HG02981 (cell line): Measurements from ENCODE around the gene TBC1D8.

Experiments used
- ATAC-seq: cut with Tn5 transposase; IDR thresholded peaks from one replicate; pipeline ENCODE4 v1.9.1; 2021; ENCODE audit warnings: mild to moderate bottlenecking, moderate library complexity; ENCODE audit not compliant: unreplicated experiment

TBC1D8 gene

DNA sequence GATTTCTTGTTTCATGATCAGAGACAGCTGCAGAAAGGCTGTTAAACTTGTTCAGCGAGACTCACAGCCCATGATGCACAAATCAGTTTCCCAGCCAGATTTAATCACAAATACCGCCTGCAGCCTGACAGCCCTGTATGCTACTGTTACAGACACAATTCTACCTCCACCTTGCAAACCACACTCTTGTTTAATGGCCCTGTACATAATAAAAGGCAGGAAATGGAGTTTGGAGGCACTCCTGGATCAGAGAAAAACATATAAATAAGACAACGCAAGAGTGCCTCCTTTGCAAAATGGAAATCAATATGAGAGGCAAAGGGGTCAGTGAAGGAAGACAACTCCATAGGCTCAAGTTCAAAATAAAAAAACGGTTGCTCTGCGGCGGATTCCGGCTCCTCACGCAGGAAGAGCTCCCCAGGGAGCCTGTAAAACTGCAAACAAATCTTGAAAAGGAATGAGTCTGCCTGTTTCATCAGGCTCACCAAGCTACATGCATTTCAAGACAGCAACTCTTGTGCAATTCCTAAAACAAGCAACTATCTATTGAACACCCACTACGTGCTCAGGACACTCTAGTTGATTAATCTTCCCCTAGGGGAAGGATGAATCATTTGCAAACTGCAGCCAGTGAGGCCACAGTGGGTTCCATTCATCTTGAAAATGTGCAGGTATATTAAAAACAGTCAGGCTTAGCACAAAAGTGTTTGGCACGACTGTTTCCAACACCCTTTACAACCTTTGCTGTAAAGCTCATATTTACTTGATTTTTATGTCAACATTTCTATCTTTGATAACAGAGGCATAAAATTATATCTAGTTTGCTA, 37.5 kb downstream of the TBC1D8 start:
- ATAC-seq: no peak

DNA sequence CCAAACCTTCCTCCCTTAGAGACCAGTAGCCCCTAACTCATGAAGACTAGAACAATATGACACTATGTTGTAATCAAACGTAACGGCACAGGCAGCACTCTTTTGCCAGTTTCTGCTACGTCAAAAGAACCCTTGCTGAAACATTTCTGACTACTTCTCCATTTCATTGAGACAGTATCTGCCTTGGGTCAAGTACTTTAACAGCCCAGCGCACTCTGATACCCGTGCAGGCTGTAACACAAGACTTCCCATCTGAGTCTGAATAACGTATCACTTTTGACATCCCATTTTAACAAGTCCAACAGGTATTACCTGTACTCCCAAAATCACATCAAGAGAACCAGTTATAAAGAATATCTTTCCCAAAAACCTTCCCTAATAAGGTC, 38.4 kb downstream of the TBC1D8 start:
- ATAC-seq: no peak

DNA sequence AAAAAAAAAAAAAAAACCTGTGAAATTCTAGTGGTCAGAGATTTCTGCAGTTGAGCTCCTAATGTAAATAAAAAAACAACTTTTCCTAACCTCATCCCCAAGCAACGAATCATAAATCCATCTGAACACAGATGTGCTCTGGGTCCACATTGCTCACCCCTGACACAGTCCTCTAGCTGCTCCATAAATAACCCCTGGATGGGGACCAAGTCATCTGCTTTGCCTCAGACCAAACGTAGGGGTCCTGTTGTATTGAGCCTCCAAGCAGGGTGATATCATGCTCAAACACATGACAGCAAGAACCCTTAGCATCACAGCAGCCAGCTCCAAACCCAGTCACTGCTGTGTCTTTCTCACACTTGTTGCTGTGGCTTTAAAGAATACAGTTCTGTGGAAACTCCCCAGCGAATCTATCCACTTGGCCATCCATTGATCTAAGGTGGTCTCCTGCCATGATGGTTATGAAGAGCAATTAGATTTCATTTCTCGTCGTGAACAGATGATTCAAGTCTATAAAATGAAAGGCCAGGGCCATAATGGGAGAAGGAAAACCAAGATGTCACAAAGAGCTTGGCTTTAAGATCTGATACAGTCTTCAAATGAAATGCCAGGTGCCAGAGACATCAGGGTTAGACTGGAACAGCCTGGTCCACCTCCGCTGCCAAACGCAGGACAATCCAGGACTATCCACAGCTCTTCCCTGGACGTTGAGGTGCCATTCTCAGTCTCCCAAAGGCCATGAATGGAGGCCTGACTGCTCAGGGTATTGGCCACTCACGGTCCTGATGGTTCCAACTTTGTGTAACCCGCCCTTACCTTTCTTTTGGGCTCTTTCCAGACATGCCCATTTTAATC, 39.0 kb downstream of the TBC1D8 start:
- no peak for ATAC-seq

DNA sequence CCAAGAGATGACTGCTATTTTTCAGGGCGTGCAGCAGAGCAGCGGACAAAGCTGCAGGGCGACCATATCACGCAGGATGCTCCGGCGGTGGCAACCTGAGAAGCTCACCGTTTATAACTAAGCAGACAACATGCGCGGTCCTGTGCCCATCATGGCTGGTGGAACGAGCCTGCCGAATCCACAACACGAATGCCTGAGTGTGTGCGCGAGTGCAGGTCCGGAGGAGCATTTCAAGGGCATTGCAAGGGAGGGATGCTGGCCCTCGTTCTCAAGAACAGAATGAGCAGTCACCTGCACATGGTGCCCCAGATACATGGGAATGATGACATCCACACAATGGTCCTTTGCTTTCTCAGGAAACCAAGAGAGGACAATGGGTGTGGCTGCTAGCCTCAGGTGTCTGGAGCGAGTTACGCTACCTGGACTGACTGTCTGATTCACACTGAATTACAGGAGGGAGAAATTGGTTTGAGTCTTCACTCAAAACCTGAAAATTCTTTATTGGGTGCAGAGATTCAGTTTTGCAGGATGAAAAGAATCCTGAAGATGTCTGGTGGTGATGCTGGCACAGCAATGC, 39.8 kb downstream of the TBC1D8 start:
- no peak for ATAC-seq

DNA sequence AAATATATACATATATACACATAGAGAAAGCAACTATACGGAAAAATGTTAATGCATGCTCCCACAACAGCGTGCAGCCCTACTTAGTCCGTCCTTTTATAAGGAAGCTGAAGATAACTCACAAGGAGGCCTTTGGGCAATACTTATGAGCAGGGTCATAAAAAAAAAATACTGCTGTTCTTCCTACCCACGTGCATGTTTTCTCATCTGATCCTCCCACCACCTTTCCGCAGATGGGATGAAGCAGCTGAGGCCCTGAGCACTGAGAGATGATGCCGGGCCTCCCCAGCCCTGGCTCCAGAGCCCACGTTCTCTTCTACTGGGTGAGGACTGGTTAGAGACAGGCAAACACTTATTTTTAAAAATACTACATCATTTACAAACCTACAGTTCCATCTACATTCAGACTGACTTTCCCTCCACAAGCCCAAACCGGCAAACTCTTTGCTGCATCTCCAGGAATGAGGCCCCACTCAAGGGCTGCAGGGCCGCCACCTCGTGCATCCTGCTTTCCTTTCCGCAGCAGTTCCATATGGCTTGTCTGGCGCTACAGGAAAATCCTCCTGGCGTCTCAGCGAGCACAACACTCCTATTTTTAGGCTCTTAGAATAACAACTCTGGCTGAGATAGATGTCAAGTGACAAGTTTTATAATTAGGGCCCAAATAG, 41.6 kb downstream of the TBC1D8 start:
- ATAC-seq: no peak

DNA sequence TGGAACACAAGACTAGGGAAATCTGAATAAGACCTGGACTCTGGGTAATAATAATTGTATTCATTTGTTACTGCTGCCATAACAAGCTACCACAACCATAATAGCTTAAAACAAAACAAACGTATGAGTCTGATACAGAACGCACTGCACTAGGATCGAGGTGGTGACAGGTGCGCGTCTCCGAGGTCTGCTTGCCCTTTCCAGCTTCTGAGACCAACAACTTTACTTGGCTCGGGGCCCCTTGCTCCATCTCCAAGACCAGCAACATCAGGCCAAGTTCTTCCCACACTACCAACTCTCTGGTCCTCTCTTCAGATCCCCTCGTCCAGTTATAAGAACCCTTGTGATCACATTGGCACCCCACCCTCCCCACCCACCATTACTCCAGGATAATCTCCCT, 42.8 kb downstream of the TBC1D8 start:
- no peak for ATAC-seq

DNA sequence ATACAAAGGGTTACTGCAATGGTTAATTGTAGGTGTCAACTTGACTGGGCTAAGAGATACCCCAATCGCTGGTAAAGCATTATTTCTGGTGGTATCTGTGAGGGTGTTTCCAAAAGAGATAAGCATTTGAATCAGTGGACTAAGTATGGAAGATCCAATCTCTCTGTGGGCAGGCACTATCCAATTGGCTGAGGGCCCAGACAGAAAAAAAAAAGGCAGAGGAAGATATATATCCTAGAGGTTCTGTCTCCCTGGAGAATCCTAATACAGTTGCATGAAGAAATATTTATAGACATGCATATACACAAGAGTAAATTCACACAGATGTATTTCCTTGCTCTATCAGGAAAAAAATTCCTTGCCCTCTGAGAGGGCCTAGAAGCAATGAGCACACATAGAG, 43.9 kb downstream of the TBC1D8 start:
- ATAC-seq: no peak

DNA sequence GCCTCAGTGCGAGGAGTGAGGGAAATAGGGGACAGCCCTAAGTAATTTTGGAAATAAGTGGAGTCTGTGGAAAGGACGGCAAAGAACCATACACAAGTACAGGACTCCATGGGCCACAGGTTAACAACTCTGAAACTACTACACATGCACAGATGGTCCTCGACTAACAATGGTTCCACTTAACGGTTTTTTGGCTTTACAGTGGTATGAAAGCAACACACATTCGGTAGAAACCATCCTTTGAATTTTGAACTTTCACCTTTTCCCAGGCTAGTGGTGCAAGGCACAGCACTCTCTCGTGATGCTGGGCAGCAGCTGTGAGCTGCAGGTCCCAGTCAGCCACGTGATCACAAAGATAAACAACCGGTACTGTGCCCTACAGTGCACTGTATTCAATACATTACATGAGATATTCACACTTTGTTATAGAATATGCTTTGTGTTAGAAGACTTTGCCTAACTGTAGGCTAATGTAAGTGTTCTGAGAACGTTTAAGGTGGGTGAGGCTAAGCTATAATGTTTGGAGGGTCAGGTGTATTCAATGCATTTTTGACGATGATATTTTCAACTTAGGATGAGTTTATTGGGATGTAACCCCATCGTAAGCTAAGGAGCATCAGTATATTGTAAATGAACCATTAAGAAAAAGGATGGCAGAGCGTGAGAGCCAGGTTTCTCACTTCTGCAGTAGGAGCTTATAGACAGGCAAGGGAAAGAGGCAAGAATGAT, 44.6 kb downstream of the TBC1D8 start:
- no peak for ATAC-seq

DNA sequence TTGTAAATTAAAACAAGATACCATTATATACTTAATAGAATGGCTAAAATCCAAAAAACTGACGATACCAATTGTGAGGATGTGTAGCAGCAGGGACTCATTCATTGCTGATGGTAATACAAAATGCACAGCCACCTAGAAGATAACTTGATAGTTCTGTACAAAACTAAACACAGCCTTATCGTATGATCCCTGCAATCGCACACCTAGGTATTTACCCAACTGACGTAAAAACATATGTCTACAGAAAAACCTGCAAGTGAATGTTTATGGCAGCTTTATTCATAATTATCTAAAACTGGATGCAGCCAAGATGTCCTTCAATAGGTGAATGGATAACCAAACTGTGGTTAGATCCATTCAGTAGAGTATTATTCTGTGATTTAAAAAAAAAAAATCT, 45.5 kb downstream of the TBC1D8 start:
- no peak for ATAC-seq

DNA sequence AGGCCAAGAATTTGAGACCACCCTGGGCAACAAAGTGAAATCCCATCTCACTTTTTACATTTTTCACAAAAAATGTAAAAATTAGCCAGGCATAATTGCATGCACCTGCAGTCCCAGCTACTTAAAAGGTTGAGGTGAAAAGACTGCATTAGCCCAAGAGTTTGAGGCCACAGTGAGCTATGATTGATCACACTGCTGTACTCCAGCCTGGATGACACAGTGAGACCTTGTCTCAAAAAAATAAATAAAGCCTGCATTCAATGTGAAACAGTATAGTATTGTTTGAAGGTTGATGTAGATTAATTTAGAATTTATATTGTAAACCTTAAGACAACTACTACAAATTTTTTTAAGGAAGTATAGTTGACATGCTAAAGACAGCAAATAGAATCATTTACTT, 53.5 kb downstream of the TBC1D8 start:
- no peak for ATAC-seq

DNA sequence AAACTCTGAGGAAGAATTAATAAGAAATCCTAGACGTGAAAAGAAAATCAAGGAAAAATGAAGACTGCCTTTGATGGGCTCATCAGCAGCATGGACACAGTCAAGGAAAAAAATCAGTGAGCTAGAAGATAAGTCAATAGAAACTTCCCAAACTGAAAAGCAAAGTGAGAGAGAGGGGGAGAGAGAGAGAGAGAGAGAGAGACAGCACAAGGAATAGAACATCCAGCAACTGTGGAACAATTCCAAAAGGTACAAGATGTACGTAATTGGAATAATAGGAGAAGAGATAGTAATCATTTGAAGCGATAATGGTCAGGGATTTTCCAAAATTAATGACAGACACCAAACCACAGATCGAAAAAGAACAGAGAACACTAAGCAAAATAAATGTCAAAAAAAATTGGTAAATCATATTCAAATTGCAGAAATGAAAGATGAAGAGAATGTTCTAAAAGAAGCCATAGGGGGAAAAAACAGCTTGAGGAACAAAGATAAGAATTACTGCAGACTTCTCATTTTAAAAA, 54.5 kb downstream of the TBC1D8 start:
- no peak for ATAC-seq

DNA sequence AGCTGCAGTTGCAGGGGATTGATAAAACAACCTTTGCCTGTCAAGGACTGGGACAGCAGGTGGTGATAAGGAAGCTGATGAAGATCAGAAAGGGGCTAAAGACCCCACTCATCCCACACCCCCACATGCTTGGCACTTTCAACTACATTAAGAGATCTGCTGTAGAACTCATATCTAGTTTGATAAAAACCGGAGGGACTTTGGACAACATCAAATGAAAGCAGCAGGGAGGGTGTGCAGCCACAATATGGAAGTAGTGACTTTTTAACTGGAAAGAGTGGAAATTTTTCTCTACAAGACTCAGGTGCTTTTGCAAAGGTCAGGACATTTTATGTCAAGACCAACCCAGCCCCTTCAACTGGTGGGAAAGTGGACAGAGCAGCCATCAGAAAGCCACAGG, 56.8 kb downstream of the TBC1D8 start:
- ATAC-seq: no peak

DNA sequence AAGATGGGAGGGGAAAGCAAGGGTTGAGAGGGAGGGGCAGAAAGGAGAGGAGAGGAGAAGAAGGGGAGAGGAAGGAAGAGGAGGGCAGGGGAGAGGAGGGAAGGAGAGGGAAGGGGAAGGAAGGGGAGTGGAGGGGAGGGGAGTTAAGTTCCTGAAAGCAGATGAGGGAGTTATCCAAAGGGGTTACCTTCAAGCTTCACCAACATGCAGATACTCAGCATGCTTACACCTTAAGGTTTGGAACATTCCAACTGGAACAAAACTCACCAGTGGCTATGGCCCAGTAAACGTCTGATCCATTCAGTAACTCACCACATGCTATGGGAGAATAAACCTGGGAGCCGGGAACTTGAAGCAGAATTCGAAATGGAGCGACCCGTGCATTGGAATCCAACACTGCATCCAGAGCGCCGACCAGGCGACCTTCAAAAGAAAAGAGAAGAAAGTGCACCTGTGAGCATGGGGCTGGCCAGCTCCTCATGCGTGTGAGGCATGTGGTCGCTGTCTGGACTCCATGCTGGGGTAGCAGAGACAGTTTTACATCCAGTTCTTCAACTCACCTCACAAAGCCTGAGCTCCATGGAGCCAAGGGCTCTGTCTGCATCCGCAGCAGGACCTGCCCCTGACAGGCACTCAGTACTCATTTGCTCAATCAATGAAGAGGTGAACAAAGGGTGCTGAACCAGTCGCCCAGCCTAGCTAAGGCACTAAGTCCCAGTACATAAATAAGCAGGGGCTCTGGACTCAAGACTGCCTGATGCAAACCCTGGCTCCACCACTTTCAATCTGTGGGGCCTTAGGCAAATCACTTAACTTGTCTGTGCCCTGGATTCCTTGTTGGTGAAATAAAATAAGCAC, 61.0 kb downstream of the TBC1D8 start:
- no peak for ATAC-seq

DNA sequence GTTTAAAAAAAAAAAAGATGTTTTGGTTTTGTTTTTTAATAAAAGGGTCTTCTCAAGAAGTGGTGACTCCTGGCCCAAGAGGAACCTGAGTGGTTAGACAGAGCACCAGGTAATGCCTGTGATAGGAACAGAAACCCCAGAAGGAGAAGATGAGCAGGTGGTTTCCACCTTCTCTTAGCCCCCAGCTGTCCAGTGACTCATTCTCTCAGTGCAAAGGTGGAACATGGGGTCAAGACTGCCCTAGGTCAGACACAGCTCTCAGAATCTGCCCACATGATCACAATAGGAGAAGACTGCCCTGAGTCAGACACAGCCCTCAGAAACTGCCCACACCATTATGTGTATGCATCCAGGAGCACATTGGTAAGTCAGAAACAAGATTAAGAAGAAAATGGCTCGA, 61.8 kb downstream of the TBC1D8 start:
- ATAC-seq: peak; percentile 81

DNA sequence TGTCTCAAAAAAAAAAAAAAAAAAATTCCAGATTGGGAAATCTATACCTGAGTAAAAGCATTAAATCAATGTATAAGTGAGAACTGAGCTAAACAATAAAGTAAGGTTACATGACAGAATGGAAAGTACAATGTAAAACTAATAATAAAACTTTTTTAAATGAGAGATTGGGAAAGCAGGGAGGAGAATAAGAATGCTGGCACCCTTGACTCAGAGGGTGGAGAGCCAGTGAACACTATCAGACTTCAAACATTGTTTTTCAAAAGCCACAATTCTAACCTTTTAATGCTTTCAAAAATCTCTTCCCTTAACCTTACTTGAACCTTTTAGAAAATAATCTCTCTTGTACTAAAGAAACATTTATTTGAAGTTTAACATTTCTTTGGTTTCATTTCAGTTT, 63.5 kb downstream of the TBC1D8 start:
- no peak for ATAC-seq

DNA sequence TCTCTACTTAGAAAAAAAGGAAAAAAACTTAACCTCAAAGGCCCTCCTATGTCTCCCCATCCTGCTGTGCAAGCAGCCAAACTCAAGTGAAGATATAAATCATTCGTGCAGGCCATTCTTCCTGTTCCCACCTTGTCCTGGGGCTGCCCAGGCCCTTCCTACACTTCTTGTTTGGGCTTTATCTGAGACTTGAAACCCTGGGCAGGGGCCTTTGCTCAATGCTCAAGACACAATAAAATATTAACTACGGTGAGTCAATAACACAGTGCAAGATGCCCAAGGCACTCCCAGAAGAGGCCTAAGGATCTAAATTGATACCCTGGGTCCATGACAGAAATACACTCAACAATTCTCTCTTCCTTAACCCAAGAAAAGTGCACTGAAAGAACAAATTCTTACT, 67.6 kb downstream of the TBC1D8 start:
- ATAC-seq: no peak

DNA sequence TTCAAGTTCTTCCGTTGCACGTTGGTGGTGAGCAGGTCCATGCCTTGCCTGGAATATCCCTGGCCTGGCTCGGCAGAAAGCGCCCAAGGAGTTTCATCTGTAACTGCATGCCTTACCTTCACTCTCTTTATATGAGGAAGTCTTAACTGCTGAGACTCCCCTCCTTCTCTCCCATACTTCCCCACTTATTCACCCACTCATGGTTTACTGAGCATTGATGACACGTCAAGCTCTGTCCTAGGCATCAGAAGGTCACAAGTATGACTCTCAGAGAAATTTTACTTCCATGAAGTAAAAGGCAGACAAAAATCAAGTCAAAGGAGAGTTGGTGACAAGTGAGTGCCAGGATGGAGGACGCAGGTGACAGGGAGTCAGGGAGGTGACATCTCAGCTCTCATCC, 68.2 kb downstream of the TBC1D8 start:
- no peak for ATAC-seq

DNA sequence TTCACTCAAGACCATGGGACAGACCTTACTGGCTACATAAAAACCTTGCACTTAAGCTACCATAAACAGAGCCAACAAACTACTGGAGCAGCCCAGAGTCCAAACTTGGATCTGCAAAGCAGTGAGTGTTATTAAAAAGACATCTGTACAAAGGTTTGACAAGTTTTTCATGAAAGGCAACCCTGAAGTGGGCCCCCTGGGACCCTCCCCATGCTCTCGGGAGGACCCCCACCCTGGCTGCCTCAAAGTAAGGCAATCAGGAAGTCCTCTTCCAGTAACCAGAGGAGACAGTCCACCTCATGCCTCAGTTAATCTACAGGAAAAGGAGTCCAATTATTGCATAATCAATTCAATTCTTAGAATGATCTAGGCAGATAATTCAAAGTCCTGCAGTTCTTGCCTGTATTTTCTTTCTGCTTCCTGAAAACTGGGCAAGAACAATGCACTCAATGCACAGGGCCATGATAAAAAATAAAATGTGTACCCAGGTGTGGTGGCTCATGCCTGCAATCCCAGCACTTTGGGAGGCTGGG, 69.7 kb downstream of the TBC1D8 start:
- ATAC-seq: no peak
